H1 (cell line): Measurements from ENCODE around the gene IFNA7. TPM values are rescaled to one million over a fixed set of nuclear protein-coding genes. Genes with fewer than 3 reads are reported as not detected.
A peak's percentile ranks its signal among the peaks of the same experiment; 100 is the strongest.
"Not testable (repeated sequence)": the region's sequence is repeated elsewhere in the genome, so short reads cannot be mapped to it uniquely, and the experiment has no call there.

Experiments
- CTCF ChIA-PET: fragments of 300-600 bp; sonication (Branson Sonifier 250); formaldehyde crosslinking; loops from one replicate; lab custom pipeline; 2021; ENCODE audit not compliant: partially characterized antibody; lab: Charles Lee
- POLR2A ChIA-PET: fragments of 300-600 bp; sonication (Branson Sonifier 250); formaldehyde crosslinking; loops from one replicate; lab custom pipeline; 2021; ENCODE audit warnings: inconsistent platforms; ENCODE audit not compliant: partially characterized antibody; lab: Charles Lee
- DNase-seq, 2 experiments: peaks; one replicate each; pipeline versions ENCODE4 v3.0.0 to v3.0.0-alpha.2; 2010 to 2022; ENCODE audit warnings: low spot score in 2 of 2, low read depth in 1 of 2, mixed read lengths in 1 of 2
- FAIRE-seq: peaks from 2 replicates; lab custom pipeline; 2011; peaks lifted over from hg19 to GRCh38; lab: Jason Lieb, UNC
- H2AFZ ChIP-seq: 2 replicates; pipeline ENCODE4 v1.8.1; 2012; ENCODE audit warnings: low read length, inconsistent platforms
- H2AK5ac ChIP-seq: 2 replicates; pipeline ENCODE4 v1.6.1; 2013; ENCODE audit warnings: low read depth, low read length
- H2BK120ac ChIP-seq: replicated peaks from 2 replicates; pipeline ENCODE3; 2013; ENCODE audit warnings: low read depth, low read length, inconsistent platforms
- H2BK12ac ChIP-seq: 2 replicates; pipeline ENCODE4 v1.6.1; 2013; ENCODE audit warnings: low read depth, low read length
- H2BK15ac ChIP-seq: 2 replicates; pipeline ENCODE4 v1.6.1; 2013; ENCODE audit warnings: low read length
- H2BK20ac ChIP-seq: 2 replicates; pipeline ENCODE4 v1.6.1; 2013; ENCODE audit warnings: low read length
- H2BK5ac ChIP-seq: 2 replicates; pipeline ENCODE4 v1.6.1; 2013; ENCODE audit warnings: low read depth, low read length
- H3K14ac ChIP-seq: 2 replicates; pipeline ENCODE4 v1.6.1; 2013; ENCODE audit warnings: inconsistent platforms; ENCODE audit not compliant: insufficient read length
- H3K18ac ChIP-seq: 2 replicates; pipeline ENCODE4 v1.6.1; 2013; ENCODE audit warnings: low read length; ENCODE audit errors: extremely low read depth
- H3K23ac ChIP-seq: 2 replicates; pipeline ENCODE4 v1.6.1; 2013; ENCODE audit warnings: inconsistent platforms; ENCODE audit not compliant: insufficient read length
- H3K23me2 ChIP-seq: 2 replicates; pipeline ENCODE4 v1.6.1; 2013; ENCODE audit warnings: low read depth, low read length
- H3K27ac ChIP-seq: 2 replicates; pipeline ENCODE4 v1.6.1; 2011; ENCODE audit warnings: low read depth, low read length, inconsistent platforms
- H3K27me3 ChIP-seq, 4 experiments: replicated peaks in 1 of 4; 1 replicate in 1 of 4; 2 replicates in 3 of 4; pipeline versions ENCODE4 v1.6.1 to v1.8.1; 2011 to 2013; ENCODE audit warnings: low read length in 3 of 4, mild to moderate bottlenecking in 3 of 4, inconsistent platforms in 2 of 4, mixed read lengths in 2 of 4, moderate library complexity in 1 of 4; ENCODE audit not compliant: control insufficient read depth in 3 of 4, insufficient read depth in 3 of 4; ENCODE audit errors: extremely low read depth in 1 of 4
- H3K36me3 ChIP-seq, 4 experiments: 2 replicates each; pipeline versions ENCODE4 v1.6.1 to v1.8.1; 2011 to 2013; ENCODE audit warnings: mild to moderate bottlenecking in 4 of 4, low read length in 3 of 4, moderate library complexity in 2 of 4, control low read depth in 1 of 4, inconsistent platforms in 1 of 4; ENCODE audit not compliant: insufficient read depth in 4 of 4, control insufficient read depth in 2 of 4
- H3K4ac ChIP-seq: replicated peaks from 2 replicates; pipeline ENCODE3; 2013; ENCODE audit warnings: low read length, low read depth, mixed read lengths, inconsistent platforms; ENCODE audit not compliant: insufficient read length
- H3K4me1 ChIP-seq, 4 experiments: replicated peaks in 1 of 4; 1 replicate in 1 of 4; 2 replicates in 3 of 4; pipeline versions ENCODE4 v1.6.1 to v1.8.1; 2011 to 2013; ENCODE audit warnings: low read length in 3 of 4, inconsistent platforms in 2 of 4, mixed read lengths in 1 of 4; ENCODE audit not compliant: insufficient read depth in 4 of 4, control insufficient read depth in 3 of 4
- H3K4me2 ChIP-seq, 2 experiments: 2 replicates each; pipeline versions ENCODE4 v1.6.1 to v1.8.1; 2011 to 2013; ENCODE audit warnings: low read depth in 2 of 2, low read length in 2 of 2, control low read depth in 1 of 2, inconsistent platforms in 1 of 2, mild to moderate bottlenecking in 1 of 2; ENCODE audit not compliant: insufficient read depth in 1 of 2
- H3K4me3 ChIP-seq, 4 experiments: fragments of 200-600, 300-600 bp in 1 of 4; sonication (generic), shearing (Covaris generic), sonication (Bioruptor Twin) in 1 of 4; 2 replicates each; pipeline versions ENCODE4 v1.5.1 to v1.8.1; 2011 to 2016; ENCODE audit warnings: low read length in 4 of 4, low read depth in 3 of 4, control low read depth in 2 of 4, inconsistent platforms in 2 of 4, mild to moderate bottlenecking in 2 of 4, mixed read lengths in 1 of 4, moderate library complexity in 1 of 4; ENCODE audit not compliant: insufficient read depth in 2 of 4; ENCODE audit errors: extremely low read depth in 1 of 4
- H3K56ac ChIP-seq: replicated peaks from 2 replicates; pipeline ENCODE3; 2013; ENCODE audit warnings: low read depth, mild to moderate bottlenecking, mixed read lengths, low read length, inconsistent platforms; ENCODE audit not compliant: insufficient read length
- H3K79me1 ChIP-seq: 2 replicates; pipeline ENCODE4 v1.6.1; 2013; ENCODE audit warnings: low read depth, low read length, control low read depth
- H3K79me2 ChIP-seq, 2 experiments: 2 replicates each; pipeline versions ENCODE4 v1.6.1 to v1.8.1; 2012 to 2013; ENCODE audit warnings: low read length in 2 of 2, mild to moderate bottlenecking in 2 of 2, inconsistent platforms in 1 of 2; ENCODE audit not compliant: insufficient read depth in 2 of 2, control insufficient read depth in 1 of 2
- H3K9ac ChIP-seq, 4 experiments: replicated peaks in 1 of 4; 1 replicate in 1 of 4; 2 replicates in 3 of 4; pipeline versions ENCODE4 v1.6.1 to v1.8.1; 2011 to 2013; ENCODE audit warnings: low read depth in 3 of 4, low read length in 3 of 4, control low read depth in 2 of 4, mild to moderate bottlenecking in 2 of 4, moderate library complexity in 2 of 4, inconsistent platforms in 1 of 4; ENCODE audit errors: extremely low read depth in 1 of 4
- H3K9me3 ChIP-seq, 2 experiments: 2 replicates each; pipeline versions ENCODE4 v1.6.1 to v1.8.1; 2012 to 2013; ENCODE audit warnings: mild to moderate bottlenecking in 2 of 2, moderate library complexity in 2 of 2, control low read depth in 1 of 2, inconsistent platforms in 1 of 2, low read depth in 1 of 2, low read length in 1 of 2, mixed read lengths in 1 of 2; ENCODE audit not compliant: insufficient read depth in 2 of 2
- H4K20me1 ChIP-seq, 2 experiments: replicated peaks in 1 of 2; 2 replicates each; pipeline versions ENCODE3 to v1.8.1; 2011 to 2013; ENCODE audit warnings: inconsistent platforms in 2 of 2, low read length in 2 of 2, mild to moderate bottlenecking in 1 of 2; ENCODE audit not compliant: insufficient read depth in 2 of 2, control insufficient read depth in 1 of 2
- H4K5ac ChIP-seq: 2 replicates; pipeline ENCODE4 v1.6.1; 2013; ENCODE audit warnings: low read length, low read depth, mixed read lengths, inconsistent platforms; ENCODE audit not compliant: insufficient read length
- H4K8ac ChIP-seq: 2 replicates; pipeline ENCODE4 v1.8.0; 2013; ENCODE audit warnings: mild to moderate bottlenecking, moderate library complexity, low read length, inconsistent platforms; ENCODE audit not compliant: insufficient read depth; ENCODE audit errors: extremely low read depth
- H4K91ac ChIP-seq: replicated peaks from 2 replicates; pipeline ENCODE3; 2013; ENCODE audit warnings: low read length, mixed read lengths, inconsistent platforms; ENCODE audit not compliant: insufficient read length
- RAD21 ChIP-seq, 2 experiments: IDR thresholded peaks in 1 of 2; conservative IDR thresholded peaks in 1 of 2; 2 replicates each; pipeline ENCODE4 v1.6.1; 2011; ENCODE audit warnings: low read depth in 2 of 2, low read length in 2 of 2, improper control_type of control experiment in 1 of 2, inconsistent platforms in 1 of 2, mild to moderate bottlenecking in 1 of 2, moderate library complexity in 1 of 2
- WGBS, 2 experiments: shearing (Covaris generic) in 1 of 2; methylation state at CpG; one replicate each; pipeline versions ENCODE4 v1.1.6 to v1.1.7; 2013 to 2015; ENCODE audit warnings: low lambda C conversion rate in 2 of 2, mixed read lengths in 2 of 2, inconsistent platforms in 1 of 2, low coverage in 1 of 2, missing lambda C conversion rate in 1 of 2; ENCODE audit not compliant: insufficient replicate concordance in 2 of 2, insufficient coverage in 1 of 2, insufficient read length in 1 of 2; ENCODE audit errors: extremely low coverage in 1 of 2, missing lambda C conversion rate in 1 of 2; 5-methylcytosine and 5-hydroxymethylcytosine counted together
- polyA plus RNA-seq, 7 experiments: library from polyadenylated mRNA; depleted of rRNA in 3 of 7; stranded (reverse) in 5 of 7; unstranded in 2 of 7; fragments of >200 nt in 5 of 7; fragments of 200-250 nt in 2 of 7; gene quantifications; 1 replicate in 5 of 7; 2 replicates in 1 of 7; 4 replicates in 1 of 7; pipeline versions ENCODE4 v1.2.1 to v1.2.3, GENCODE V29; 2011 to 2013; ENCODE audit warnings: missing spikeins in 2 of 7, mixed read lengths in 2 of 7
- total RNA-seq: library from RNA; stranded (reverse); fragmentation: NEBNext Ultra II Directional; extraction: Animal tissue kit (Norgen Biotek cat#: 25700); gene quantifications from 2 replicates; pipeline ENCODE4 v1.2.1, GENCODE V29; 2021
- TF ChIP-seq, protein P1 (sequence below), 3 experiments: IDR thresholded peaks; 1 replicate in 2 of 3; 2 replicates in 1 of 3; pipeline versions ENCODE4 v1.5.1 to v1.6.1; 2011; ENCODE audit warnings: low read length in 3 of 3, mild to moderate bottlenecking in 3 of 3, inconsistent platforms in 2 of 3, low read depth in 1 of 3, moderate library complexity in 1 of 3; ENCODE audit not compliant: insufficient read depth in 1 of 3; ENCODE audit errors: control extremely low read depth in 1 of 3

Gene IFNA7
- total and polyA plus RNA-seq, 2 of the 8 experiments (the other 6 are each of a cell fraction or from before 2014, with no cell fraction given), result not detected

DNA sequence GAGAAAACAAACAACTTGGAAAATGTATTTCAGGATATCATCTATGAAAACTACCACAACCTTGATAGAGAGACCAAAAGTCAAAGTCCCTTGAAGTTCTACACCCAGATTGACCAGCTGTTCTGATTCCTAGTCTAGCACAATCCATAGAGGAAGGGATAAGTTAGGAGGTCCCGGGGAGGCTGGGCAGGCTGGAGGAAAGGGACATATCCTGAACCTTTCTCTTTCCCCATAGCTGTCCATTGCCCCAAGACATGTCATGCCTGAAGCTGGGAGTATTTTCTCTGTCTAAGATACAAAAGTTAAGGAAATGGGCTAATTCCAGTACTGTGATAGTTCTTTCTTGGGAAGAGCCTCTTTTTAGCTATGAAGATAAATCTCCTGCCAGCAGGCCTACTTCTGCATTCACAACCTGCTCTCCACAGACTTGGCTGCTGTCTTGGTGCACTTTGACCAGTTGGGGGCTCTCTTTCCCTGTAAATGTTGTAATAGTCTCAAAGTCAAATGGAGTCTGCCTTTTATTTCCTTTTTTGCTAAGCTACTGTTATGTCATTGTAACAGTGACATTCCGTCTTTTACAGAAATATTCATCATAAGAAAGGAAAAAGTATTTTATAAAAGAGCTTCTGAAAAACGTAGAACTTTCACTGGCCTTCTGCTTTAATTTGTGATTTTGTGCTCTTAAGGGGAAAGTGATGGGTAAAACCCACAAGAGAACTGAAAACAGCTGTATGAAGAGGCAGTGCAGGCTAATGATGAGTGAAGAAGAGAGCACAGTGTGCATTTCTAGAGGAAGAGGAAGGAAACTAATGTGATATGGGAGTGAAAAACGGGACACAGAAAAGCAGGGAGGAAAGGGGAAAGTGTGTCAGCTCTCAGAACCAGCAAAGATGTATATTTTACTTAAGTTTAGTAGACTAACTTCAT, 18.9 kb downstream of the IFNA7 start:
- H3K27ac ChIP-seq, H3K36me3 ChIP-seq, H2BK20ac ChIP-seq, H3K79me2 ChIP-seq, H2BK5ac ChIP-seq, H2AFZ ChIP-seq, POLR2A ChIA-PET, H3K79me1 ChIP-seq, H3K14ac ChIP-seq, DNase-seq, H3K9ac ChIP-seq, H3K9me3 ChIP-seq, H2BK12ac ChIP-seq, H3K56ac ChIP-seq, H4K91ac ChIP-seq, H4K20me1 ChIP-seq, H3K27me3 ChIP-seq, H3K23me2 ChIP-seq, H3K4me1 ChIP-seq, H3K18ac ChIP-seq, H4K5ac ChIP-seq, H3K4me3 ChIP-seq, FAIRE-seq, H3K4ac ChIP-seq, H3K23ac ChIP-seq, H2BK120ac ChIP-seq, H3K4me2 ChIP-seq, H4K8ac ChIP-seq, H2BK15ac ChIP-seq, H2AK5ac ChIP-seq: not testable (repeated sequence)
- 39% methylated on average over 4 of the region's 4 CpGs; no CpG with 5 or more reads in 1 of the 2 experiments for WGBS, 2 experiments
- TF ChIP-seq, protein P1, sequence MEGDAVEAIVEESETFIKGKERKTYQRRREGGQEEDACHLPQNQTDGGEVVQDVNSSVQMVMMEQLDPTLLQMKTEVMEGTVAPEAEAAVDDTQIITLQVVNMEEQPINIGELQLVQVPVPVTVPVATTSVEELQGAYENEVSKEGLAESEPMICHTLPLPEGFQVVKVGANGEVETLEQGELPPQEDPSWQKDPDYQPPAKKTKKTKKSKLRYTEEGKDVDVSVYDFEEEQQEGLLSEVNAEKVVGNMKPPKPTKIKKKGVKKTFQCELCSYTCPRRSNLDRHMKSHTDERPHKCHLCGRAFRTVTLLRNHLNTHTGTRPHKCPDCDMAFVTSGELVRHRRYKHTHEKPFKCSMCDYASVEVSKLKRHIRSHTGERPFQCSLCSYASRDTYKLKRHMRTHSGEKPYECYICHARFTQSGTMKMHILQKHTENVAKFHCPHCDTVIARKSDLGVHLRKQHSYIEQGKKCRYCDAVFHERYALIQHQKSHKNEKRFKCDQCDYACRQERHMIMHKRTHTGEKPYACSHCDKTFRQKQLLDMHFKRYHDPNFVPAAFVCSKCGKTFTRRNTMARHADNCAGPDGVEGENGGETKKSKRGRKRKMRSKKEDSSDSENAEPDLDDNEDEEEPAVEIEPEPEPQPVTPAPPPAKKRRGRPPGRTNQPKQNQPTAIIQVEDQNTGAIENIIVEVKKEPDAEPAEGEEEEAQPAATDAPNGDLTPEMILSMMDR (IDR thresholded peaks at IDR 0.05; ENCODE audit: control extremely low read depth in 1 of 3, insufficient read depth in 1 of 3, low read depth in 1 of 3, low read length in 3 of 3), result peak; percentile 37 to 70 (median 58)
- TF ChIP-seq RAD21 (IDR thresholded peaks at IDR 0.05 in 1 of 2, conservative IDR thresholded peaks at IDR 0.05 in 1 of 2; ENCODE audit: low read depth in 2 of 2, low read length in 2 of 2), result peak; percentile 53 to 62; a peak in 3 of 4 replicates
- CTCF ChIA-PET, result interaction anchor here (0.7 to 2.6 kb wide), 37 partner anchors 9 to 611 kb away, joined by 3 to 15 read pairs (median 4); partner anchors contain the start of genes IFNA10 and IFNA8
